ENCODE measurements around the gene PARD3.

DNA sequence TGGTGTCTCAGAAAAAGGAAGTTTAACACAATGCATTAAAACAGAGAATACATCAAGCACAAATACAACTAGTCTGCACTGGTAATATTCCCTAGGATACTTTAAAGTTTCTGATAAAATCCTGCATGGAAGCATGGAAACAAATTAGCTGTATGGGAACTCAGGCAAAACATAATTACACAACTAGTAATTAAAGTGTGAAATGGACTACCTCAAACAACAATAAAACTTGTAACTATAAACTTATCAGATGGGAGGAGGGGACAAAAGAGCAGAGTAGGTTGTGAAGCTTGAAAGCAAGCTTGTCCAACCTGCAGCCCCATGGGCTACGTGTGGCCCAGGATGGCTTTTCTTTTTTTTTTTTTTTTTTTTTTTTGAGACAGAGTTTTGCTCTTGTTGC is 98.9 kb downstream of the PARD3 start:
- TF ChIP-seq, protein P1, sequence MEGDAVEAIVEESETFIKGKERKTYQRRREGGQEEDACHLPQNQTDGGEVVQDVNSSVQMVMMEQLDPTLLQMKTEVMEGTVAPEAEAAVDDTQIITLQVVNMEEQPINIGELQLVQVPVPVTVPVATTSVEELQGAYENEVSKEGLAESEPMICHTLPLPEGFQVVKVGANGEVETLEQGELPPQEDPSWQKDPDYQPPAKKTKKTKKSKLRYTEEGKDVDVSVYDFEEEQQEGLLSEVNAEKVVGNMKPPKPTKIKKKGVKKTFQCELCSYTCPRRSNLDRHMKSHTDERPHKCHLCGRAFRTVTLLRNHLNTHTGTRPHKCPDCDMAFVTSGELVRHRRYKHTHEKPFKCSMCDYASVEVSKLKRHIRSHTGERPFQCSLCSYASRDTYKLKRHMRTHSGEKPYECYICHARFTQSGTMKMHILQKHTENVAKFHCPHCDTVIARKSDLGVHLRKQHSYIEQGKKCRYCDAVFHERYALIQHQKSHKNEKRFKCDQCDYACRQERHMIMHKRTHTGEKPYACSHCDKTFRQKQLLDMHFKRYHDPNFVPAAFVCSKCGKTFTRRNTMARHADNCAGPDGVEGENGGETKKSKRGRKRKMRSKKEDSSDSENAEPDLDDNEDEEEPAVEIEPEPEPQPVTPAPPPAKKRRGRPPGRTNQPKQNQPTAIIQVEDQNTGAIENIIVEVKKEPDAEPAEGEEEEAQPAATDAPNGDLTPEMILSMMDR (IDR thresholded peaks at IDR 0.05): no peak
- TF ChIP-seq EZH2 (IDR thresholded peaks at IDR 0.05): no peak
- TF ChIP-seq EZH2phosphoT487 (IDR thresholded peaks at IDR 0.05): no peak

All from neural progenitor cell (in vitro differentiated cells).